ENCODE measurements around the gene C1S.
A peak's percentile ranks its signal among the peaks of the same experiment; 100 is the strongest.
"Not testable (repeated sequence)": the region's sequence is repeated elsewhere in the genome, so short reads cannot be mapped to it uniquely, and the experiment has no call there.

Gene C1S

GRCh38 chr12:7107181-7107580, 46.7 kb downstream of the C1S start:
- DNase-seq, result not testable (repeated sequence)

GRCh38 chr12:7107636-7108002, 47.1 kb downstream of the C1S start:
- DNase-seq, result peak; percentile 42

- peak; percentile 91 for DNase-seq
Measured at GRCh38 chr12:7108003-7108795, 47.7 kb downstream of the C1S start.

- DNase-seq, result peak; percentile 88
Measured at GRCh38 chr12:7108796-7109571, 48.5 kb downstream of the C1S start, which contains the start of gene C1RL. Gene C1RL (minus strand): TSS chr12:7109214. CDS start chr12:7109180, 34 bp downstream.

GRCh38 chr12:7109572-7109920, 49.0 kb downstream of the C1S start:
- DNase-seq, result no peak

GRCh38 chr12:7110661-7111060, 50.1 kb downstream of the C1S start:
- no peak for DNase-seq

GRCh38 chr12:7112041-7112440, 51.5 kb downstream of the C1S start:
- no peak for DNase-seq

GRCh38 chr12:7113389-7113871, 52.9 kb downstream of the C1S start:
- peak; percentile 67 for DNase-seq

- no peak for DNase-seq
Measured at GRCh38 chr12:7114008-7114407, 53.5 kb downstream of the C1S start.

GRCh38 chr12:7114851-7115250, 54.3 kb downstream of the C1S start:
- no peak for DNase-seq

- no peak for DNase-seq
Measured at GRCh38 chr12:7116196-7116595, 55.7 kb downstream of the C1S start.

GRCh38 chr12:7116916-7117315, 56.4 kb downstream of the C1S start:
- DNase-seq, result no peak

- DNase-seq, result no peak
Measured at GRCh38 chr12:7117670-7118069, 57.2 kb downstream of the C1S start.

- no peak for DNase-seq
Measured at GRCh38 chr12:7118881-7119280, 58.4 kb downstream of the C1S start.

GRCh38 chr12:7120166-7120565, 59.6 kb downstream of the C1S start:
- DNase-seq, result no peak

Data from hematopoietic multipotent progenitor cell treated with erythropoietin and hydrocortisone succinate and interleukin-3 and kit ligand, for 6 days (in vitro differentiated cells).